ENCODE results near the gene APP.

APP gene

GRCh38 chr21:25994758-25995163, 175.8 kb downstream of the APP start:
- FAIRE-seq (no peak), DNase-seq (ENCODE audit: insufficient read length, low spot score) (no peak)

GRCh38 chr21:25988738-25989137, 181.8 kb downstream of the APP start:
- no peak for DNase-seq (ENCODE audit: insufficient read length, low spot score)
- no peak for FAIRE-seq

- DNase-seq (ENCODE audit: insufficient read length, low spot score) (no peak), FAIRE-seq (no peak)
These were observed 183.0 kb downstream of the APP start for GRCh38 chr21:25987531-25987930.

- FAIRE-seq: no peak
These were observed 183.6 kb downstream of the APP start for GRCh38 chr21:25986928-25987327.

GRCh38 chr21:25985990-25986389, 184.6 kb downstream of the APP start:
- DNase-seq (ENCODE audit: insufficient read length, low spot score): no peak
- no peak for FAIRE-seq

More at GRCh38 chr21:25986928-25987327, 183.6 kb downstream of the APP start:
- no peak for DNase-seq (ENCODE audit: insufficient read length, low spot score)

DNA sequence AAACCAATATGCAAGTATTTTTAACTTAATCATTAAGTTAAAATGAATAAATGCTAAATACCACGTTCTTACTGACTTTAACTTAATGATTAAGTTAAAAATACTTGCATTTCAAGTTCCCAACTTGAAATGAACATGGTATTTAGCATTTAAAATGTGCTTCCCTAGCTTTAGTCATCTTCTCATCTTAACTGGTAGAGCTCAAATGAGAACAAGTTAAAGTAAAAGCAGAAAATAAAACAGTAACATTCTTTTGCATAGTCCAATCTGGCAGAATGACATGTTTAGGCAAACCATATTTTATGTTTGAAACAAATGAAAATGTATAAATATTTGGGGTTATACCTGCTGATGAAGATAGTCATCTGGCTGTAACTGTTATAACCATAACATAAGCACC, 186.0 kb downstream of the APP start:
- FAIRE-seq (no peak), DNase-seq (ENCODE audit: insufficient read length, low spot score) (no peak)

DNA sequence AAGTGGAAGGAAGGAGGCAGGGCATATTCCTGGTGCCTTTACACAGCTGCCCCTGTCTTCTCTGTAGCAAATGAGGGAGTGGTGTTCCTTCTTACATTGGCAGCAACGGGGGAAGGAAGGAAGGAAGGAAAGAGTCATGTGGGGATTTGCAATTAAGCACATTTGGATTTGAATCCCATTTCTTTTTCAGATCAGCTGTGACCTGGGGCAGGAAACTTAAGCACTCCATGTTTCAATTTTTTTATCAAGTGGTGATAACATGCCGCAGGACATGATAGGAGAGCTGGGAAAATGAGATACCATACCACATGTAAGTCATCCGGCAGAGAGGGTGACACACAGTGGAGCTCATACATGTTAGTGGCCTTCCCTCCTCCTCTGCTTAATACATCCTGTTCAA, 186.8 kb downstream of the APP start:
- DNase-seq (ENCODE audit: insufficient read length, low spot score) (no peak), FAIRE-seq (no peak)

GRCh38 chr21:25980710-25981109, 189.9 kb downstream of the APP start:
- DNase-seq (ENCODE audit: insufficient read length, low spot score) (no peak), FAIRE-seq (no peak)

DNA sequence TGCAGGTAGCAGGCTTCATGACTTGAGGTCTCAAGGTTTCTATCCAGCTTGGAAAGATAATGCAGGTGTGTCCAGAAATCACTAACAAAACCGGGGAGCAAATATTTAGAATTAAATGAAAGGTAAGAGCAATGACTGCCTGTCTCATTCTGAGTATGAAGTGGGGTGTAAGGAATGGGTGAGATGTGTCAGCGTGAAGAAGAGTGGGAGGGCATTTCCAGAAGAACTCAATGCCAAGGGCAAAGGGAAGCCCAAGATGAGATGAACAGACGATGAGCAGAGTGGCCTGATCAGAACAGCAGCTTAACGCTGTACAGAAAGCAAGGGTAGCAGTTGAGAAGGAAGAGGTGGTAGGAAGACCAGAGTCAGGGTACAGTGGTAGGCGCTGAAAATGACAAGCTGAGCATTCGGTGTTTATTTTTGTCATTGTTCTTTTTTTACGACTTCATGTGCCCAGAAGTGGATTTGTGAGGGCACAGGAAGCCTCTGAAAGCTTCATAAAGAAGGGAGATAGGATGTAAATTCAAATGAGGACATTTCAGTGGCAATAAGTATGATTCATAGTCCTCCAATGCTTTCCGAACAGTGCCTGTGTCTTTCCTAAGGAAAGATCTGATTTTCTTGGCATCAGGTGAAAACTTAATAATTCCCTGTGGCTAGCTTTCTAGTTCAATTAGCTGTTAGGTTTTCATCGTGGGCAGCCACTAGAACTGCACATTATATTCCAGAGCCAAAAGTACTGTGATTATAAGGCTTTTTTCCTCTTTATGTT, 190.5 kb downstream of the APP start:
- DNase-seq (ENCODE audit: insufficient read length, low spot score): no peak
- no peak for FAIRE-seq

DNA sequence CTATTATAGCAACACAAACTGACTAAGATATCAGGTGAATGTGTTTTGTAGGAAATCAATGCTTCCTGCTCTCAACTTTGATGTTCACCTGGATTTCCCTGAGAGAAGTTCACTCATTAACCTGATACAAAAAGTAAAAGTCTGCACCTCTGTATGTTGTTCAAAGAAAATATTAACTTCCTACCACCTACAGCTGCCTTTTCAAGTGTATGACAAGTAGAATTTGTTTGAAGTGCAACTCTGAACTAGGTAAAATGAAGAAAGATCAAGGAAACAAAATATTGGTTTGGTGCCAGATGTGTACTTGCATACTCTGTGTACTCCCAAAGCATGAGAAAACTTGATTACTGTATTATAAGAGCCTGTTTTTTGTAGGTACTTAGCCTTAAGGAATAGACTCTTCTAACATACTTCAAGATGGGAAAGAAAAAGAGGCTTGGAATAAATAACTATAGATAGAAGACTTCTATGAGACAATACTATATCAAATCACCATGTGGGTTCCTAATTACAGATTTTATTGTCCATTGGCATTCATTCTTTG, 193.4 kb downstream of the APP start:
- no peak for FAIRE-seq

DNA sequence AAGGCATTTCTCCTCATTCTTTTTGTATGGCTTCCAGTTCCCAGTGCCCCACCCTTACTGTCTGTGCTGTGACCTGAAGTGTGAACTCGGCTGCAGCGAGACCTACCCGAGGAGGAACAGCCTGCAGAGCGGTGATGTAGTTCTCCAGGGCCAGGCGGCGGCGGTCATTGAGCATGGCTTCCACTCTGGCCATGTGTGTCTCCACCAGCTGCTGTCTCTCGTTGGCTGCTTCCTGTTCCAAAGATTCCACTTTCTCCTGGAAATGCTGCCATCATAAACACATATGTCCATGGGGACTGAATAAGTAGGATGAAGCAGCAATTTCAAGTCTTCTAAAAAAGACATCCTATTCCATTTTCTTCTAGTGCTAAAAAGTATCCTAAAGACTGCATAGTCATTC, 195.6 kb downstream of the APP start:
- FAIRE-seq (no peak), DNase-seq (ENCODE audit: insufficient read length, low spot score) (no peak)

More for the DNA sequence above, 193.4 kb downstream of the APP start:
- DNase-seq (ENCODE audit: insufficient read length, low spot score): no peak

DNA sequence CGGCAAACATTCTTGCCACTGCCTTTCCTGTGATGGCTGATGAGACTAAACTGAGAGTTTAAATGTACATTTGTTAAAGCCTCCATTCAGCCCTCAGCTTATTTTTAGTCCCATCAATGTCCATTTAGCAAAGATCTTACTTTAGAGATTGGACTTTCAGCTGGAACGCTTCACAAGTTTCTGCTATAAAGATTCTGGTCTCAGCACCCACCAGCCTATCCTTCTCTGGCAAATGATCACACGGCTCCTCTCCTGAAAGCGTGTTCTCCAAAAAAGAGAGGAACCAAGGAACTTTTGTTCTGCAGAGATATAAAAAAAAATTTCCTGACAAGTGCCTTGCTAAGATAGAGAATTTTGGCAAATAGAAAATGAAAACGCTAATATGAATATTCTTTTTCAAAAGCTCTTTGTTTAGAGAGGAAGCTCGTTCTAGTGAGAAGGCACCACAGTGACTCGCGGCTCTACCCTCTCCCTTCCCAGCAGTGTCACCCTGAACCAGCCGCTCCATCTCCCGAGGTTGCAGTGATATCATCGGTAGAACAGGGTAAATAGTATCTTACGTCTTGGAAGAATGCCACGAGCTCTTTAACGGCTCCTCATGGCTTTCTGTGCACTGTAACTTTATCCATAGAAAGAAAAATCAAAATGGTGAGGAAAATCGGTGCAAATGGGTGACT, 200.2 kb downstream of the APP start:
- FAIRE-seq: no peak
- DNase-seq (ENCODE audit: insufficient read length, low spot score): no peak

DNA sequence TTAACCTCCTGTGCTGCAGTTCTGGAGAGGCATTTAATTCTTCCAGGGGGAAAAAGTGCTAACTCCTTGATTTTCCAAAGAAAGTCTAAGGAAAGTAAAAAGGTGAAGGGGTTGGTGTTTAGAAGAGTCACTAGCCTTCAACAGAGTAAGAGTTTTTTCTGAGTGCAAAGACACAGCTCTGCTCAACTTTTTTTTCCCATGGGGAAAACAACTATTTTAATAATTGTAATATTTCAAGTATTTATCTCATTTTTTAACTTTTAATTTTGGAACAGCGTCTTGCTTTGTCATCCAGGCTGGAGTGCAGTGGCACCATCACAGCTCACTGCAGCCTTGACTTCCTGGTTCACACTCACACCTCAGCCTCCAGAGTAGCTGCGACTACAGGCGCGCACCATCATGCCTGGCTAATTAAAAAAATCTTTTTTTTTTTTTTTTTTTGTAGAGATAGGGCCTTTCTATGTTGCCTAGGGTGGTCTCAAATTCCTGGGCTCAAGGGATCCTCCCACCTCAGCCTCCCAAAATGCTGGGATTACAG, 202.6 kb downstream of the APP start:
- FAIRE-seq (peak; percentile 28), DNase-seq (ENCODE audit: insufficient read length, low spot score) (no peak)

DNA sequence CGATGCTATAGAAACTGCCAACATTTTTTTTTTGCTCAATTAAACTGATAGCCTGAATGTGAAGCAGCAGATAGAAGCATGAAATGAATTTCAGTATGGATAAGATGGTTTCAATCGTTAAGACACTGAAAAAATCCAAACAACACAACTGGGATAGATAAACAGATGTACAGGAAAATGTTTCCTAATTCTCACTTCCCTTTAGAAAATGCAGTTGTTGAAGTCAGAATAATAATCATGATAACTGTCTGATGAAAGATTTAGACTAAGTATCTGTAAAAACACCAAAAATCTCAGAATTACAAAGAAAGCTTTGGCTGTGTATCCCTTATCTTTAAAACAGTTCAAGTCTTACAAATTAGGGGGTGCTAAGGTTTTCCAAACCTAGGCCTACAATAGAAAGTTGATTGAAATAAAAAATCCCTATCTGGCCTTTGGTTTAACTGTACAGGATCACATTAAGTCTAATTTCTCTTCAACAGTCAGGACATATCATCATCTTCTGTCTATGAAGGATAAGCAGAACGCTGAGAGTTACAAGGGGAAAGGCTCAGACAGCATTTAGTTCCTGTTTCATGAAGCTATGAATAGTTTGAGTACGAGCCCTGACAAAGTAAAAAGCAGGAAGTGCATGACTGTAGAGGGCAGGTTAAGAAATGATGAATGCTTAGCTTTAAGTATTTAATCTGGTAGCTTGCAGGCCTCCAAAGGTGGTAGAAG, 203.2 kb downstream of the APP start:
- FAIRE-seq (peak; percentile 84), DNase-seq (ENCODE audit: insufficient read length, low spot score) (peak; percentile 19)

- FAIRE-seq (no peak), DNase-seq (ENCODE audit: insufficient read length, low spot score) (no peak)
These were observed 204.4 kb downstream of the APP start for GRCh38 chr21:25965951-25966707.

DNA sequence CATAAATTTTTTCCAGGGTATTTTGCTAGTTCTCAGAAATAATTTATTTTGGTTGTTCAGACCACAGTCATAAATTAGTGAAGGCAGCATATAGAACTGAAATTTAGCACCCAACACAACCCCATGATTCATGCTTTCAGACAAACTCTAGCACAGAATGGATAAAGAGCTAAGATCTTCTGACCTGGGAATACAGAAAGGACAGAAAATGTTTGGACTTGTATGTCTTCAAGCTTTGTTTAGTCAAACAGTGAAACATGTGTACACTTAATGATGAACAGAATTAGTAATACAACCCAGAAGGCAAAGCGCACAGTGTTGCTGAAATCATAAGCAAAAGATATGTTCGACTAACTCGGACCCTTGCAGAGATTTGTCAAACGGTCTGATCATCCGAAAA, 205.6 kb downstream of the APP start:
- DNase-seq (ENCODE audit: insufficient read length, low spot score) (no peak), FAIRE-seq (no peak)

GRCh38 chr21:25964015-25964414, 206.6 kb downstream of the APP start:
- FAIRE-seq (no peak), DNase-seq (ENCODE audit: insufficient read length, low spot score) (no peak)

DNA sequence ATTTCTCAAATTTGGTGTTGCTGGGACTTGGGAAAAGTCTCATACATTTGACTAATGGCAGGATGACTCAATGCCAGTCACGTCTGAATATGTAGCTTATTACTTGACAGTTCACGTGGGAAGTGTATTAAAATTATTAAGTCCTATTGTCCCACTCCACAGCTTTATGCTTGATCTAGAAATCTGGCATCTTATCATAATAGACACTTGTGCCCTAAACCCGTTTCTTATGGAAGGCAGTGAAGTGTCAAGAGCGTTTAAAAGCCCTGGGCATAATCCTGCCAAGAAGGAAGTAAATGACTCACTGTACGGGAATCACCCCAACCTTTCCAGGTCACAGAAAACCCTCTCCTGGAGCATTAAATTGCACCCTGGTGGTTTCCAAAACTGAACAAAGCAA, 207.4 kb downstream of the APP start:
- FAIRE-seq: no peak

DNA sequence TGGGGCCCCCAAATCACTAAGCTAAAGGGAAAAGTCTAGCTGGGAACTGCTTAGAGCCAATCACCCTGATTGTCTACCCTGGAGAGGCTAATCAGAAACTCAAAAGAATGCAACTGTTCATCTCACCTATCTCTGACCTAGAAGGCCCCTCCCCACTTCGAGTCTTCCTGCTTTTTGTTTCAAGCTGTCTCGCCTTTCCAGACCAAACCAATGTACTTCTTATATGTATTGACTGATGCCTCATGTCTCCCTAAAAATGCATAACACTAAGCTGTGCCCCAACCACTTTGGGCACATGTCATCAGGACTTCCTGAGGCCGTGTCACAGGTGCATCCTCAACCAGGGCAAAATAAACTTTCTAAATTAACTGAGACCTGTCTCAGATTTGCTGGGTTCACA, 209.5 kb downstream of the APP start:
- FAIRE-seq: no peak

More for the DNA sequence above, 207.4 kb downstream of the APP start:
- no peak for DNase-seq (ENCODE audit: insufficient read length, low spot score)

DNA sequence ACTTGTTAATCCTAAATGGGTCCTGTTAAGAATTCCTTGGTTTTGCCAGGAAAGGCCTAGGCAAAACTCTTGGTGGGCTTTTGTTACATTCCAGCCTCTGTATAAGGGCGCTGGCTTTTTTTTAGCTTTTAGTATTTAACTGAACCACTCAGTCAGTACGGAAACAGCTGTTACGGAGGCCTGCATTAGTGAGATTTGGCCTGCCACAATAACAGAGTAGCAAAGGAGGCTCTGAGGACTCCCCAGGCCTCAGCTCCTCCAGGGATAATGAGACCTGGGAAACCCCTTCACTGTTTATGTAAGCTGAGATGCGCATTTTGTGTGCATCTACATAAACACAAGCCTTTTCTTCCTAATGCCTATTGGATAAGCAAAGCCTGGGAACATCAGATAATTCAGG, 210.2 kb downstream of the APP start:
- DNase-seq (ENCODE audit: insufficient read length, low spot score): no peak
- FAIRE-seq: no peak

More for the DNA sequence above, 209.5 kb downstream of the APP start:
- no peak for DNase-seq (ENCODE audit: insufficient read length, low spot score)
